Central memory CD4-positive, alpha-beta T cell (primary cell): ENCODE results near the gene PRDX2.

Experiments used
- DNase-seq: peaks from one replicate; pipeline ENCODE4 v3.0.0; 2022

Gene PRDX2

DNA sequence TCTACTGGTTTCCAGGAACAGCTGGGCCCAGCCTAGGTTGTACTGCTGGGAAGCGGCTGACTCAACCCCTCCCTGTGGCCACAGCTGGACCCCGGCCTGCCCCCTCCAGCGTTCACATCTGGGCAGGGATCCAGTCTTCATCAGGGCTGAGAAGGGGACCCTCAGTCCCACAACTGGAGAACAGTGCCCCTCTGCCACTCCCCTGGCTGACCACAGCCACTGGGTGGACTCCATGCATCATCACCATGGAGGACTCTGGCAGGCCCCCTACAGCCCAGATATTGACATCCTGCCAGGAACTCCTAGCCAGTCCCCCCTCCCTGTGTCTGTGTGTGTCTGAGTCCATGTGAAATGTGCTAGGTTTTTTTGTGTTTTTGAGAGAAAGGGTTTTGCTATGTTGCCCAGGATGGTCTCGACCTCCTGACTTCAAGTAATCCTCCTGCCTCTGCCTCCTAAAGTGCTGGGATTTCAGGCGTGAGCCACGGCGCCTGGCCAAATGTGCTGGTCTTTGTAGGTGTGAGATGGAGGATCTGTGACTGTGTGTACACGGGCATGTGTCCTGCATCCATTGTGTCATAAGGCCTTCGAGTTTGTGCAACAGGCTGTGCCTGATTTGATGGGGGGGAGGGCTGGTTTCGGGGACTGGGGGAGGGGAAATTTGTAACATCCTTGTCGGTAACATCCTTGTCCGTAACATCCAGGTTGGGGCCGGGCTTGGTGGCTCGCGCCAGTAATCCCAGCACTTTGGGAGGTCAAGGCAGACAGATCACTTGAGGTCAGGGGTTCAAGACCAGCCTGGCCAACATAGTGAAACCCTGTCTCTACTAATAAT lies 22.2 kb downstream of the PRDX2 start:
- DNase-seq: no peak

DNA sequence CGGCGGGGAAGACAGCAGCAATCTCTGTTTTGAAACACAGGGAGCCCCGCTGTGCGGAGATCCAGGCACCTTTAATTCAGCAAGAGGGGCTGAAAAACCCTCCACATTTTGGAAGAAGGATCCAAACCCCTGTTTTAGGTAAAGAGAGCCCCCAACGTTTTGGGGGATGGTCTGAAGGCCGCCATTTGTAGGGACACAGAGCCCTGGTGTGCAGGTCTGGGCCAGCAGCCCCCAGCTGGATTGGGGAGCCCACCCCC lies 22.8 kb downstream of the PRDX2 start:
- no peak for DNase-seq

DNA sequence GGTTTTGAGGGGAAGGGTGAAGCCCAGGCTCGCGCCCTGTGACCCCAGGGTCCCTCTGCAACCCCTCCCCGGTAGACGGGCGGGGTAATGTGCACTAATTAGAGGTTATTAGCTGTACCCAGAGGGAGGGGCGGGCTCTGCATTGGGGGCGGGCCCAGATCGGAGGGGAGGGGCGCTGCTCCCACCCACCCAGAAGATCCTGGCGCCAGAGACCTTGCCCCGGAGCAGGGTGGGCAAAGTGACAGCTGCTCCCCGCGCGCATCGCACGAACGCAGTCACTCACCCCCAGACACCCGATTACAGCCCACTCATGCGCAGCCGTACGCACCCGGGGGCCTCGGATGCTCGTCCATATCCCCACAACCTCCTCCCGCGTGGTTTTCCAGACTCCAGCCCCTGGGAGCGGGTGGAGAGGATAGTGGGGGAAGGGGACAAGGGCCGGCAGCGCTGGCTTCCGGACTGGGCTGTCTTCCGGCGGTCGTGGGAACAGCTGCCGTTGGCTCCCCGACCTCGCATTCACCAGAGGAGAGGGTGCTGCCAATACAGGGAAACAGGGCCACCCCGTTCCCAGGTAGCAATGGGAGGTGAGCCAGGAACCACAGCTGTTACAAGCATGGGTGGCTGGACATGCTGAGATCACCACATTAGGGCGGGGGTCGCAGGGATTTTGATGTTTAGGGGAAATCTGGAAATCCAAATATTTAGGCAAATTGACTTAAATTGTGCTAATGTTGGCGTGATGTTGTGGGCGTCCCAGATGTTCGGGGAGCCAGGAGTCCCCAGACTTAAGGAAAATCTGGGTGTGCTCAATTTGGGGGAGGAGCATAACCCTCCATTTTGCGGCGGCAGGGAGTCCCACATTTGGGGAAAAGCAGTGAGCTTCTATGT lies 23.3 kb downstream of the PRDX2 start:
- DNase-seq: peak; percentile 38

DNA sequence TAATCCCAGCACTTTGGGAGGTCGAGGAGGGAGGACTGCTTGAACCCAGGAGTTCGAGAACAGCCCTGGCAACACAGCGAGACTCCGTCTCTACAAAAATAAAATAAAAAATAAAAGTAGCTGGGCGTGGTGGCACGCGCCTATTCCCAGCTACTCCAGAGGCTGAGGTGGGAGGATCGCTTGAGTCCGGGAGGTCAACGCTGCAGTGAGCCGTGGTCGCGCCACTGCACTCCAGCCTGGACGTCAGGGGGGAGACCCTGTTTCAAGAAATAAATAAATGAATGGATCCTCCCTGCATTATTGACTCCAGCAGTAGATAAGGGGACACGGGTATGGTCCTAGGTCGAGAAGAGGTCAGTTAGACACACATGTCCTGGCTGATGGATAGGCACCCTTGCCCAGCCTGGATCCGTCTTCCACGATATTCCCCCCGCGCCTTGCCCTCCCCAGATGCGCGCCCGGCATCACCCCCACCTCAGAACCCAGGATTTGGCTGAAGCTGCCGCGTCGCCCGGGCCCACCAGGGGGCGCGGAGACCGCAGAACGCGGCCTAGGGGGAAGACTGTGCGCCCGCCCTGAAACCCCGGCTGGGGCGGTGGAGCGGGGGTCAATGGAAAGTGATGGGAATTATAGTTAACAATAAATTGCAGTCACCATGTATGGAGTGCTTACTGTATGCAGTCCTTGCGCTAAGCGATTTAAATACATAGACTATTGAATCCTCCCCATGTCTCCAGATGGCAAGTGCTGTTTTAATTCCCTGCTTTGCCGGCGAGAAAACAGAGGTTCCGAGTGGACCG lies 24.2 kb downstream of the PRDX2 start:
- DNase-seq: peak; percentile 76

DNA sequence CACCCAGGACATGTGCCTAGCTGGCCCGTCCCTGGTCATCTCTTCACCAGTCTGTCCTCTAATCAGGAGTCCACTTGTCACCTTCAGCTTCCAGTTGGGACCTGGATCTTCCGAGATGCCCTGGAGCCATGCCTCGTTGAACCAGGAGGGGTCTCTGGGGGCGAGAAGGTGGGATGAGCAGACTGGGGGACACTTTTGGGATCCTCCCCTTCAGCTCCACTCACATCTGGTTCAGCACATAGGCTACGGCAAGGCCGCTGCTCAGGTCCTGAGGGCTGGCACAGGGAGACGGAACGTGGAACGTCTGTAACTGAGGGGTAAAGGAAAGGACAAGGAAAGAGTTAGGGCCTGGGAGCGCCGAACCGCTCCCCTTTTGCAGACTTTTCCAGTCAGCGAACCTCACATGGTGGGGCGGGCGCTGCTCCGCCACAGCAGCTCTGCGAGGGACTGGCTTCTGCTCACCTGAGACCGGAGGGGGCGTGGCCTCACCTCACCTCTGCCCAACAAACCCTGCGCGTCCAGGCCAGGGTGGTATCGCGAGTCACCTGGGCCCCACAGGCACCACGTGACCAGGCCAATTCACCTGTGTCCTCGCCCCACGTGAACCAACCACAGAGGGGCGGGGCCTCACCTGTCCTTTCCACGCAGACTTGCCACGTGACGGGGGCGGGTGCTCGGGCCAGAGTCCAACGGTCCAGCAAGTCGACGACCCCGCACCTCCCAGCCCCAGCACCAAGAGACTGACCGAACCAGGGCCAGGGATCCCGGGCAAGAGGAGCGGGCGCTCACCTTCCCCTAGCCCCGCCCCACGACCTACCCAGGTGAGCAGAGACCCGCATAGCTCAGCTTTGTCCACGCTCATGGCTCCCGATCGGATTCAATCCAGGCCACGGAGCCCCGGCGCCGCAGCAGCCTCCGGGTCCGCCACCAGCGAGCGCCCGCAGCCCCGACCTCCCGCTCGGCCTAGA lies 26.7 kb downstream of the PRDX2 start, which contains the start of gene HOOK2:
Gene HOOK2 (minus strand): TSS at position 965 of the 968 bp plus-strand sequence. CDS start 103 bp downstream, at position 862.
- DNase-seq: no peak

DNA sequence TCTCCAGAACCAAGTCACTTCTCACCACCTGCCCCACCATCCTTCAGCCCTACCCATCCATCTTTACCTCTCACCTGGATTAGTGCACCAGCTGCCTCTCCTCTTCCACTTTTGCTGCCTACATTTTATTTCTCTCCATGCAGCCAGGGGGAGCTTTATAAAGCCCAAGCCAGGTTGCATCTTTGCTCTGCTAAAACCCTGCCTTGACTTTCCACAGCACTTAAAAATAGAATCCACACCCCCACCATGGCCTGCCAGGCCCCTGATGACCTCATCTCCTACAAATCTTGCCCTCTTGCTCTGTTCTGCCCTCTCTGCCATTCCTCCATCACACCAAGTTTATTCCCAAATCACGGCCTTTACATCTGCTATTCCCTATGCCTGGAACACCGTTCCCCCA lies 28.0 kb downstream of the PRDX2 start:
- no peak for DNase-seq

DNA sequence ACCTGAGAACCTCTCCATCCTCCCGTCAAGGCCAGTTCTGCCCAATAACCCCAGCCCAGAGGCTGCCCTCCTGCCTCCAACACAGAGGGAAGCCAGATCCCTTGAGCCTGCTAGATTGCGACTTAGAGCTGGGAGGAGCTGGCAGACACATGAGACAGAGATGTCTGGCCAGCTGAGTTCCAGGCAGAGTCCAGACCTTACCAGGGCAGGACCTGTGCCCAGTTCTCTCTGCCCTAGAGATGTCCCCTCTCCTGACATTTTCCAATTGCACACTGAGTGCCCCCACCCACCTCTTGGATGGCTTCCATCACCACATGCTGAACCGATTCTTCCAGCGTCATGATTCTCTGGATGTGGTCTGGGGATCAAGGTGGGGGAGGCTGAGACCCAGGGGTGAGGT lies 29.3 kb downstream of the PRDX2 start:
- no peak for DNase-seq

DNA sequence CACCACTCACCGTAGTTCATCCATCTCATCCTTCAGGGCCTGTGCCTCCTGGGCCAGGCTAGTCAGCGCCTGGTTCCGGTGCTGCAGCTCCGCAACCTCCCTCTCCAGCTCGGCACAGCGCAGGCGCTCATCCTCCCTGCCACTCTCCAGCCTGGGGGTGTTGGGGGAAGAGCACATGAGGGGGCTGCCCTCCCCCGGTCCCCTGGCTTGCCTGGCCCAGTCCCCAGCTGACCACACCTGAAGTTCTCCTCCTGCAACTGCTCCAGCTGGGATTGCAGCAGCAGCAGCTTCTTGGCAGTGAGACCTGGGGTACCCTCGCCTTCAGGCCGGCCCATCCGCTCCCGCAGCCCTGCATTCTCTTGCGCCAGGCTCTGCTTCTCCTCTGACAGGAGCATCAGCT lies 30.7 kb downstream of the PRDX2 start:
- DNase-seq: no peak

DNA sequence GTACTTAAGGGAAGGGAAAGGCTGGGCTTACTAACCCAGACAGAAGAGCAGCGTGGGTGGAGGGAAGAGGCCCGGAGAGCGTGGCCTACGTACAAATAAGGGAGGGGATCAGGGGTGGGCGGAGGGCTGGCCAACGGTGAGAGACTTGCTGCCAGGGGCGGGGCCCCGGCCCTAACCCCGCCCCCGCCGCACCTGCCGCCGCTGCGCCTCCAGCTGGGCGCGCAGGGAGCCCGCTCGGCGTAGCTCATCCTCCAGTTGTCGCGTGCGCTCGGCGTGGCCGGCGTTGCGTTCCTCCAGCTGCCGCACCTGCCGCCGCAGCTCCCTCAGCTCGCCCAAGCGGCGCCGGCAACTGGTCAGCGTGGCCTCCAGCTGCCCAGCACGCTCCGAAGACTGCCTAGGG lies 31.9 kb downstream of the PRDX2 start:
- DNase-seq: peak; percentile 57

DNA sequence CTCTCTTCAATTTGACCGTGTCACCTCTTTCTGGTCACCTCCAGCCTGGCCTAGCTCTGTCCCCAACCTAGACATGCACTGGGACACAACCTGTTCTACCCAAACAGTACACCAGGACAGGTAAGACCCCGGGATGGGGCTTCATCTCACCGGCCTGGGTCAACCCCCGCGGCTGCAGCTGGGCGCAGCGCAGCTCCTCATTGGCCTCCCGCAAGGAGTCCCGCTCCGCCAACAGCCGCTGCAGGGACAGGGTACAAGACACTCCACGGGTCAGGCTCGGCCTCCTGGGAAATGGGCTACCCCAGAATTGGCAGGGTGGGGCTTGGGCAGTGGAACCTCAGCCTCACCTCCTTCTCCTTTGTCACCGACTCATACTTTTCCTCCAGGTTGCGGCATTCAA lies 33.9 kb downstream of the PRDX2 start:
- DNase-seq: no peak

DNA sequence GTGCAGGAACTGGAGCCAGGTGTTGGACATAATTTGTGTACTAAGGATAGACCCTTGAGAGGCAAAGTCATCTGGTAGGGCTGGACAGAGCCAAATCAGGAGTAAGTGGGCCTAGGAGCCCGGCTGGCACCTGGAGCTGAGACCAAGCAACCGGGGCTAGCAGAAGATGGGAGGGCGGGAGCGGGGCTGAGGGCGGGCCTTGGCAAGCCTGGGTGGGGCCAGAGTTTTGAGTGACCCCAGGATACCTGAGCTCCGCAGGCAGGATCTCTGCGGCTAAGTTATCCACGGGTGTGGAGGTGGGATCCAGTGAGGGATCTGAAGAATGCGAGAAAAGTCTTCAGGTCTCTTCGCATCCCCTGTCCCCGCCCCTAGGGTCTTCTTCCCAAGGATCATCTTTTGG lies 34.5 kb downstream of the PRDX2 start:
- DNase-seq: no peak

DNA sequence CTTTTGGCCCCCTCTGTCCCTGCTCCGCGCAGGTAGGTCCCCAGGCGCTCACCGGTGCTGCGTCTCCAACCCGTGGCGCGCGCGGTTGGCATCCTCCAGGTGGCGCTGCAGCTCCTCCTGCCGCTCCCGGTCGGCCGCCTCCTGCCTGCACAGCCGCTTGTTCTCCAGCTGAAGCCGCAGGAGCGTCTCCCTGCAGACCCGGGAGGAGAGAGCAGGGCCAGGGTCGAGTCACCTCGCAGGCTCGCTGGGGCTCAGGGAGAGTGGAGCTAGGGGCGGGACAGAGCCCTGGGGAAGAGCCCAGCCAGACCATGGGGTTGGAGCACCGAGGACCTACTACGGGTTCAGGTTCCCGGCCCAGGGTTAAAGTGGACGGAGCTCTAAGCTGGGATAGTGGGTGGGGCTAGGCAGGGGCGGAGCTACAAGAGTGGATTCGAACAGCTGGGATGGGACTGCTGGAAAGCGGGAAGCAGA lies 35.5 kb downstream of the PRDX2 start:
- DNase-seq: peak; percentile 76

DNA sequence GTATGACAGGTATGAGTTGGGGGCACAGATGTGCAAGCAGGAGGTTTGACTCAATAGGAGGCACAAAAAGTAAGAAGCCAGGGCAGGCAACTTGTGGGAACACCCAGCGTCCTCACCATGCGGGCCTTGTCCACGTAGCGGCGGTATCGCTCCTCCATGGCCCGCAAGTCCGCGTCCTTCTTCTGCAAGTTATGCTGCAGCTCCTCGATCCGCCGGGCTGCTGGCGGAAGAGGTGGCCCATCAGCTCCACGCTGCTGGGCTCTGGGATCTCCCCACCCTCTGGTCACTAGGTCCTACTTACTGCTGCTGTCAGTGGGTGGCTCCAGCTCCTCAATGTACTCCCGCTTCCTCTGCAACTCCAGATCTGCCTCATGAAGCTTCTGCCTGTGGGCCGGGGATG lies 36.9 kb downstream of the PRDX2 start:
- no peak for DNase-seq

DNA sequence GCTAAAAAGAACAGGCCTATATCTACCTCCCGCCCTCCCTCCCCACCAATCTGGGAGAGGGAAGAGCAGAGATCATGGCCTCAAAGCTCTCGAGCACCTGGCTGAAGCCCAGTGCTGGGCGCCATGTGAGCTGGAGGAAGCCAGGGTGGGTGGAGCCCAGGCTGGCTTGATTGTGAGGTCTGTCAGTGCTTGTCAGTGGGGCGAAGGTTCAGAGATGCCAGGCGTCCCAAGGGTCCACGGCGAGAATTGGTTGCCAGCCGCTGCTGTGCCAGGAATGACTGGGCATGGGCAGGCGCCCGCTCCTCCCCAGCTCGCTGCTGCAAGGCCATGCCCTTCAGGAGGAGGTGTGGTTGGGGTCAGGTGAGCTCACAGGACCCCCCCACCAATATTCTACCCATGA lies 38.5 kb downstream of the PRDX2 start:
- DNase-seq: no peak

DNA sequence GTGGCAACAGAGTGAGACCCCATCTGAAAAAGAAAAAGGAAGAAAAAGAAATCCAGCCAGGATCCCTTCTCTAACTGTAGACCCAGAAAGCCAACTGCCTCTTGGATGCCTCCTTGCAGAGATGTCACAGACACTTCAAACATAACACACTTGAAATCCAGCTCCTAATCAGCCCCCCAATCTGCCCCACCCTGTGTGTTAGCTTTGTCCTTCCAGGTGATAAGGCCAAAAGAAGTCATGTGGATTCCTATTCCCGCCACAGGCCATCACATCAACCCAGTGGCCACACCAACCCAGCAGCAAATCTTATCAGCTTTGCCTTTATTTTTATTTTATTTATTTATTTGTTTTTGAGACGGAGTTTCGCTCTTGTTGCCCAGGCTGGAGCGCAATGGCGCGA lies 41.9 kb downstream of the PRDX2 start:
- DNase-seq: no peak

DNA sequence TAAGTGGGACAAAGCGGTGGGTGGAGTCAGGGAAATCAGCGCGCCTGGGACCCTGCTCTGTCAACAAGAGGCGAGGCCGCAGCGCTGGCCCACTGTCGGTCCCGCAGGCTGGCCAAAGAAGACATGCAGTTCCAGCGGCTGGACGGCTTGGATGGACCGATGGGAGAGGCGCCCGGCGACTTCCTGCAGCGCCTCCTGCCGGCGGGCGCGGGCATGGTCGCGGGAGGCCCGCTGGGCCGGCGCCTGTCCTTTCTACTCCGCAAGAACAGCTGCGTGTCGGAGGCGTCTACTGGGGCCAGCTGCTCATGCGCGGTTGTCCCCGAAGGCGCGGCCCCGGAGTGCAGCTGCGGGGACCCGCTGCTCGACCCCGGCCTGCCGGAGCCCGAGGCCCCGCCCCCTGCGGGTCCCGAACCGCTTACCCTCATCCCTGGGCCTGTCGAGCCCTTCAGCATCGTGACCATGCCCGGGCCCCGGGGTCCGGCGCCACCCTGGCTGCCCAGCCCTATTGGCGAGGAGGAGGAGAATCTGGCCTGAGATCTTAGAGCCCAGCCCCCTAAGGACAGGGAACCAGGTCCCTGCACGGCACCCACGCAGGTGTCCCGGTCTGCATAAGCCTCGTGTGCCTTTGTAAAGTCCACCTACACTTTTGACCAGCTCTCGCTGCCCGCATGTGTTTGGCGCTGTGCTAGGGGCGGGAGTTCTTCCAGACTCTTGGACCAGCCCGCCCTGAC lies 43.9 kb downstream of the PRDX2 start:
- DNase-seq: peak; percentile 49

DNA sequence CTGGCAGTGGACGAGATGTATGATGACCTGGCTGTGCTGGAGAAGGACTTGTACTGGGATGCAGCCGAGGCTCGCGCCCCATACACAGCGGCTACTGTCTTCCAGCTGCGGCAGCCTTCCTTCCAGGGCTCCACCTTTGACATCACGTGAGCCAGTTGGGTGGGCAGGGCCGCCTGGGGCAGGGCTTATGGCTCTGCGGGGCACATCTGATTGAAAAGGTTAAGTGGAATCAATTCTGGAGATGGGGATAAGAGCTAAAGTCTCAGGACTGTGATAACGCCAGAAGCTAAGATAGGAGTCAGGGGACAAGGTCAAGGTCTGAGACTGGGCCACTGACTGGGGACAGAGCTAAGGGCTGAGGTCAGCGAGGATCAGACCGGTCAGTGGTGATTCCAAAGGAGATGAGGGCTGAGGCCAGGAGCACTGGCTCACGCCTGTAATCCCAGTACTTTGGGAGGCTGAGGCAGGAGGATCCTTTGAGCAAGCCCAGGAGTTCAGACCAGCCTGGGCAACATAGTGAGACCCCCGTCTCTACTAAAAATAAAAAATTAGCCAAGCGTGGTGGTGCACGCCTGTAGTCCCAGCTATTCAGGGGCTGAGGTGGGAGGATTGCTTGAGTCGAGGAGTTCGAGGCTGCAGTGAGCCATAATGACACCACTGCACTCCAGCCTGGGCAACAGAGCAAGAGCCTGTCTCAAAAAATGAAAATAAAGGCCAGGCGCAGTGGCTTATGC lies 45.3 kb downstream of the PRDX2 start:
- no peak for DNase-seq

DNA sequence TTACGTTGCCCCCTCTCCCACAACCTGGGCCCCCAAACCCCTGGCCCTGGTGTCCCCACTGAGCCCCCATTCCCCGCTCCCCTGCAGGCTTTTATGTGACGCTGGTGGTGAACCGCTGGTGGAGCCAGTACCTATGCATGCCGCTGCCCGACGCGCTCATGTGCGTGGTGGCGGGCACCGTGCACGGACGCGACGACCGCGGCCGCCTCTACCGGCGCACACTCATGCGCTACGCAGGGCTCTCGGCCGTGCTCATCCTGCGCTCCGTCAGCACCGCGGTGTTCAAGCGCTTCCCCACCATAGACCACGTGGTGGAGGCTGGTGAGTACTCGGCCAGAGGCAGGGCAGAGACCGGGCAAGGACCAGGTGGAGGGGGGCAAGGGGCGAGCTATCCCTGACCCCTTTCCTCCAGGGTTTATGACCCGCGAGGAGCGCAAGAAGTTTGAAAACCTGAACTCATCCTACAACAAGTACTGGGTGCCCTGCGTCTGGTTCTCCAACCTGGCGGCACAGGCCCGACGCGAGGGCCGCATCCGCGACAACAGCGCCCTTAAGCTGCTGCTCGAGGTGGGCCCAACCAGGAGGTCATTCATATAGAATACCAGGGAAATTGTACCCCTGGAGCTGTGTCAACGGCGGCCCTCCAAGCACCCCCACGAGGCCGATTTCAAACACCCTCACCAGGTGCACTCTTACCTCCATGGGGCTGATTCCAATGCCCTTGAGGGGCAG lies 47.0 kb downstream of the PRDX2 start:
- no peak for DNase-seq

DNA sequence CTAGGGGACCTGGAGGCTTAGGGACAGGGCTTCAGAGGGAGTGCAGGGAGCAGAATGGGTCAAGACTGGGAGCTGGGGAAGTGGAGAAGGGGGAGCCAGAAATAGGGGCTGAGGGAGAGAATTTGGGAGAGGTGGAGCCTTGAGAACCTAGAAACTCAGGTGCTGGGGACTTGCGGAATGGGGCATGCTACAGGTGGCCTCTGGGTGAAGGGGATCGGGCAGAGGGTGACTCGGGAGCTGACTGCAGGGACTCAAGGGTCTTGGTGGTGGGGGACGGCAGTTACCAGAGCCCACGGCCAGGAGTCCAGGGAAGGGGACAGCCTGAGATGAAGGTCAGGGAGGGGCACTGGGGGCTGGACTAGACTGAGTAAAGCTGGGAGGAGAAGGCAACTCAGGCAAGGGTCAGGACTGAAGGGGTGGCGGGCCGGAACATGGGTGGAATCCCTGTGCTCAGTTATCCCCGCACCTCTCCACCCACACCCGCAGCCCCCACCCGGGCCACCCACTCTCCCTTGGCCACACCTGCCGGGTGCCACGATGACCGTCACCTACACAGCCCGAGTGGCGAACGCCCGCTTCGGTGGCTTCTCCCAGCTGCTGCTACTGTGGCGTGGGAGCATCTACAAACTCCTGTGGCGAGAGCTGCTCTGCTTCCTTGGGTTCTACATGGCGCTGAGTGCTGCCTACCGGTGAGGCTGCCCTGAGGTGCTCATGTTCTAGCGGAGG lies 49.4 kb downstream of the PRDX2 start:
- DNase-seq: no peak
